Testis (tissue), 3 donors: ENCODE data around the gene FRS3. TPM values are rescaled to one million over a fixed set of nuclear protein-coding genes. Genes with fewer than 3 reads are reported as not detected.

Experiments used
- DNase-seq: peaks from one replicate; pipeline ENCODE4 v3.0.0-alpha.2; 2019
- H3K27ac ChIP-seq, 2 donors: fragments of 200-600 bp; sonication (generic); one replicate each; pipeline ENCODE4 v1.5.1; 2019
- H3K27me3 ChIP-seq: fragments of 200-600 bp; sonication (generic); one replicate; pipeline ENCODE4 v1.5.1; 2019
- H3K36me3 ChIP-seq: fragments of 200-600 bp; sonication (generic); one replicate; pipeline ENCODE4 v1.5.1; 2017; ENCODE audit warnings: low read depth; ENCODE audit errors: missing control alignments
- H3K4me1 ChIP-seq: fragments of 200-600 bp; sonication (generic); one replicate; pipeline ENCODE4 v1.5.1; 2019
- H3K4me3 ChIP-seq, 2 donors: fragments of 200-600 bp; sonication (generic); one replicate each; pipeline ENCODE4 v1.5.1; 2017 to 2019
- H3K9me3 ChIP-seq: fragments of 200-600 bp; sonication (generic); one replicate; pipeline ENCODE4 v1.5.1; 2017
- POLR2A ChIP-seq: fragments of 450-650 bp; IDR thresholded peaks from one replicate; pipeline ENCODE4 v1.6.1; 2017; ENCODE audit warnings: antibody characterized with exemption, mild to moderate bottlenecking, moderate library complexity
- WGBS, 2 donors: methylation state at CpG; one replicate each; pipeline ENCODE4 v1.1.5; 2018; 5-methylcytosine and 5-hydroxymethylcytosine counted together
- intact Hi-C: fragments of 100-400 bp; cut with DNase I; formaldehyde crosslinking; loops from one replicate; pipeline ENCODE4 v1.15.1; 2023; ENCODE audit warnings: low total_unique reads
- polyA plus RNA-seq: library from polyadenylated mRNA; stranded (reverse); fragments of 350-450 nt; fragmentation: Illumina TruSeq; extraction: RNeasy Lipid Tissue Mini Kit (QIAGEN cat#74804); gene quantifications from one replicate; pipeline ENCODE4 v1.2.3, GENCODE V29; 2014; ENCODE audit warnings: low read depth, low replicate concordance; ENCODE audit not compliant: insufficient read depth
- total RNA-seq, 2 donors: library from RNA; depleted of rRNA; stranded (reverse); fragments of >200 nt; gene quantifications; one replicate each; pipeline ENCODE4 v1.2.3, GENCODE V29; 2016
- TF ChIP-seq, protein P1 (sequence below), 3 experiments: fragments of 450-650 bp in 2 of 3; fragments of 200-600 bp in 1 of 3; sonication (generic) in 1 of 3; IDR thresholded peaks; one replicate each; pipeline ENCODE4 v1.5.1; 2016 to 2019; ENCODE audit warnings: antibody characterized with exemption in 3 of 3, mild to moderate bottlenecking in 2 of 3, moderate library complexity in 1 of 3

The FRS3 gene
- total and polyA plus RNA-seq, 3 donors from 2014 or later: 33.4 to 39.3 (median 34.1) TPM

DNA sequence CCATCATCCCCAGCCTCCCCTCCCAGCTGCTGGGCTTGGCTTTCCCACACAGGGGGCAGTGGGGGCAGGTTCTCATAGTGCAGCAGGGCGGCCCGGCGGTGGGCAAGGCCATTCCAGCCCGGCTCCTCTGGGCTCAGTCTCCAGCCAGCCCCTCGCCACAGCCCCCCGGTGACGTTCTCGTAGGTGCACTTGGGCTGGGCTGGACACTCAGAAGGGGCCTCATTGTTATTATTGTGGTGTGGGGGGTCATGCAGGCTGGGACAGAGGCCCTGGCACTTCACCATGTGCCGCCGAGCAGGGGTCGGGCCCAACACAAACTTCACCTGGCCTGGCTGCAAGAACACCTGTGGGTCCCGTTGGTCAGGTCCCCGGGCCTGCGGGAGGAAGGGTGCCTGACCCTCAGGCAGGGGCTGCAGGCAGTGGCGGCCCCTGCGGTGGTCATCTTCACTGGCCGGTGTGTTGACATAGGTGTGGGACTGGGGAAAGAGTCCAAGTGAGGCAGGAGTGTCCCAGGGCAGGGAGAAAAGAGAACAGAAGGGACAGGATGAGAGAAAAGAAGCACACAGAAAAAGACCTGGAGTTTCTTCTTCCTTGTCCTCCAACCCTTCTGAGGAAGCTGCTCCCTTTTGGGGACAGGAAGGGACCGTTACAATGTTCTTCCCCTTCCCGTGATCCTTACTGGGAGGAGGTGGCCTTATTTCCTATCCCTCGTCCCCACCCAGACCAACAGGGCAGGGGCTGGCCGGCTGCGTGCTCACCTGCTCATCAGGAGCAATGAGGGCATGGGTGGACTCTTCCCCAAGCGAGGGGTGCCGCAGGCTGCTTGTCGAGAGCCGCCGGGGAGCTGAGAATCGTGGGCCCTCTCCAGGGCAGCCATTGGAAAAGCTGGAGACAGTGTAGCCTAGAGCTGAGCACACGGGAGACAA lies 8.4 kb downstream of the FRS3 start:
- no peak for DNase-seq
- intact Hi-C loops: no loop called here
- H3K27me3 ChIP-seq: no peaks in the 10 kb centered on the region
- peaks cover 4% of the 10 kb centered on the region for H3K4me1 ChIP-seq
- H3K9me3 ChIP-seq: no peaks in the 10 kb centered on the region
- H3K27ac ChIP-seq: no peak overlapping the region
- H3K36me3 ChIP-seq: no peaks in the 10 kb centered on the region
- WGBS, 2 donors: 88% methylated on average over 12 to 25 of the region's 29 CpGs
- H3K4me3 ChIP-seq: no peak overlapping the region
- TF ChIP-seq POLR2A: no peak
- TF ChIP-seq, protein P1, sequence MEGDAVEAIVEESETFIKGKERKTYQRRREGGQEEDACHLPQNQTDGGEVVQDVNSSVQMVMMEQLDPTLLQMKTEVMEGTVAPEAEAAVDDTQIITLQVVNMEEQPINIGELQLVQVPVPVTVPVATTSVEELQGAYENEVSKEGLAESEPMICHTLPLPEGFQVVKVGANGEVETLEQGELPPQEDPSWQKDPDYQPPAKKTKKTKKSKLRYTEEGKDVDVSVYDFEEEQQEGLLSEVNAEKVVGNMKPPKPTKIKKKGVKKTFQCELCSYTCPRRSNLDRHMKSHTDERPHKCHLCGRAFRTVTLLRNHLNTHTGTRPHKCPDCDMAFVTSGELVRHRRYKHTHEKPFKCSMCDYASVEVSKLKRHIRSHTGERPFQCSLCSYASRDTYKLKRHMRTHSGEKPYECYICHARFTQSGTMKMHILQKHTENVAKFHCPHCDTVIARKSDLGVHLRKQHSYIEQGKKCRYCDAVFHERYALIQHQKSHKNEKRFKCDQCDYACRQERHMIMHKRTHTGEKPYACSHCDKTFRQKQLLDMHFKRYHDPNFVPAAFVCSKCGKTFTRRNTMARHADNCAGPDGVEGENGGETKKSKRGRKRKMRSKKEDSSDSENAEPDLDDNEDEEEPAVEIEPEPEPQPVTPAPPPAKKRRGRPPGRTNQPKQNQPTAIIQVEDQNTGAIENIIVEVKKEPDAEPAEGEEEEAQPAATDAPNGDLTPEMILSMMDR (IDR thresholded peaks at IDR 0.05): no peak

DNA sequence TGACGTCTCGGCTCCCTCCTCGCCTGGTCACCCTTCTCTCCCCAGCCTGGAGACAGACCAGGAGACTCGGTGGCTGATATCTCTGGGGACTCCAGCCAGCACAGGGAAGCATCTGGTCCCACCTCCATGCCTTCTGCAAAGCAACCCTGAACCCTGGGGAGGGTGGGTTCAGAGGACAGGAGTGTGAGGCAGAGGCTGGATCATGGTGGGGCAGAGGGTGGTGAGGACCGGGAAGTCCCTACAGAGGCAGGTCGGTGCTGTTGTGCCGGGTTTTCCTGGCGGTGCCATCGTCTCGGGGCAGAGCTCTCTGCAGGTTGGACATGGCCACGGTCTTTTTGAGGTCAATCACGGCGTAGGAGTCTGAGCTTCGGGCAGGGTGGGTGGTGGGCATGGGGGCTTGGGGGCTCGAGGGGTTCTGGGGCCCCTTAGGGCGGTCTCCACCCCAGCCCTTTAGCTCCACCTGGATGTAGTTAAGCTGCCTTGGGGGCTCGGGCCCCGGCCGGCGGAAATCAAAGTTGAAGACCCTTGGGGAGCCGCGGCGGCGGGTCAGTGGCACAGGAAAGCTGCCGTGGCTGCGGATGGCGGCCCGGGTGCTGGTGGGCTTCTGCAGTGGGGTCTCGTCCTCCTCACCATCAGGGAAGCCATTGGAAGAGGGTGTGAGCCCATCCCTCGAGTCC lies 9.2 kb downstream of the FRS3 start:
- H3K4me3 ChIP-seq: no peak overlapping the region
- H3K27ac ChIP-seq: no peak overlapping the region
- WGBS, 2 donors: 92% methylated on average over 8 to 30 of the region's 30 CpGs
- no peak for DNase-seq
- TF ChIP-seq, protein P1 (IDR thresholded peaks at IDR 0.05): no peak
- TF ChIP-seq POLR2A: no peak
- H3K4me1 ChIP-seq: peaks cover 4% of the 10 kb centered on the region
- intact Hi-C loops: no loop called here
- H3K27me3 ChIP-seq: no peaks in the 10 kb centered on the region
- H3K36me3 ChIP-seq: no peaks in the 10 kb centered on the region
- H3K9me3 ChIP-seq: no peaks in the 10 kb centered on the region

DNA sequence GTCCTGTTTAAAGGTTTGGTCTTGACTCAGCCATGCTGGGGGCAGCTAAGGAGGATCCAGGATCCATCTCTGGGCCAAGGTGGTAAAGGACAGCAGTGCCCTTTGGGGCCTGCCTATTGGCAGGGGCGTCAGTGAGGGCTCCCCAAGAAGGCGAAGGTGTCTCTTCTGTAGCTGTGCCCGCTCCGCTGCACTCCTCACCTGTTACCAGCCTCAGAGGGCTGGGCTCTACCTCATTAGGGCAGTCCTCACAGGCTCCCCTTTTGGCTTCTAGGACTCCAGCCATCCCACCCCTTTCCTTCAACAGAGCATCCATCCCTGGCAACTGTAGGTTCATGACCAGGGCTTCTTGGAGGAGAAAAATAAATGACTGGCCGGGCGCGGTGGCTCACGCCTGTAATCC lies 10.3 kb downstream of the FRS3 start:
- no peaks in the 10 kb centered on the region for H3K9me3 ChIP-seq
- no peak overlapping the region for H3K27ac ChIP-seq
- no peaks in the 10 kb centered on the region for H3K36me3 ChIP-seq
- intact Hi-C loops: no loop called here
- peaks cover 4% of the 10 kb centered on the region for H3K4me1 ChIP-seq
- no peaks in the 10 kb centered on the region for H3K27me3 ChIP-seq
- WGBS, 2 donors: 97 to 98% methylated on average over 8 of the region's 8 CpGs
- H3K4me3 ChIP-seq: no peak overlapping the region
- TF ChIP-seq, protein P1 (IDR thresholded peaks at IDR 0.05): no peak
- TF ChIP-seq POLR2A: no peak
- DNase-seq: no peak

DNA sequence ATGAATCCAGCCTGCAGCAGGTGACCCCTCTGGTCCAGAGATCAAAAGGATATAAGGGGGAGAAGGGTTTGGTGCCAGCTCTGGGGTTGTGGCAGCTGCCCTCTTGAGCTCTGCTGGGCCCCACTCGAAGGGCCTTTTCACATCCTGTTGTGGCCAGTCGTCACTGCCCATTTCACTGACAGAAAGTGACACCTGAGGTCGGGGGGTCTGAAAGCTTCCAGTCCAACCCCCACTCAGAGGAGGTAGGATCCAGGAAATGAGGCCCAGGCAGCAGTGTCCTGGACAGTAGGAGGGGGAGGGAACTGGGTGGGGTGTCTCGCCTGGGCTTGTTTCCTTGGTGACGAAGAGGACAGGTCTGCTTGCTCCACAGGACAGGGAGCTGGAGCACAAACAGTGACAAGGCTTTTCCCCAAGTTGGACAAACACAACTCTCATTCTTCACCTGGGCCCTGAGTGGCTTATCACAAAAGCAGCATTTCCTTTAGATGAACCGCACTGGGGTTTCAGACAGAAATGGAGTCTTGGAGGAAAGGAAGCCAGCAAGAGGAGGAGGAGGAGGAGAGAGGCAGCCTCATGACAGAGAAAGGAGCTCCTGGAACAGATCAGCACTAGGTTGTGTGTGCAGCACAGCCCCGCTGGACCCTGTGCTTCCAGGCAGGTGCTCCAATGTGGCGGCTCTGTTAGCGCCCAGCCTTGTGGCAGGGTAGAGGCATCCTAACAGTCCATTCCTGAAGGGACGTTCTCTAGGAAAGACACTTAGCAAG lies 11.0 kb downstream of the FRS3 start:
- peaks cover 4% of the 10 kb centered on the region for H3K4me1 ChIP-seq

More for the DNA sequence above, 11.0 kb downstream of the FRS3 start:
- TF ChIP-seq POLR2A: no peak
- TF ChIP-seq, protein P1 (IDR thresholded peaks at IDR 0.05): no peak
- no peak for DNase-seq
- Histone ChIP-seq H3K27ac (no peak overlapping the region), H3K4me3 (no peak overlapping the region), H3K27me3 (no peaks in the 10 kb centered on the region), H3K36me3 (no peaks in the 10 kb centered on the region), H3K9me3 (no peaks in the 10 kb centered on the region)
- intact Hi-C loops: no loop called here
- WGBS, 2 donors: 79 to 86% methylated on average over 6 to 10 of the region's 10 CpGs
